ENCODE results near the gene UPF3A.
"Not testable (repeated sequence)": the region's sequence is repeated elsewhere in the genome, so short reads cannot be mapped to it uniquely, and the experiment has no call there.

Gene UPF3A

GRCh38 chr13:114339857-114340534 lies 58.6 kb downstream of the UPF3A start:
- peak; percentile 49 for DNase-seq

- DNase-seq = no peak
These were observed 59.8 kb downstream of the UPF3A start for GRCh38 chr13:114341003-114341777.

- DNase-seq = peak; percentile 84
These were observed 65.9 kb downstream of the UPF3A start for GRCh38 chr13:114347256-114347655.

- not testable (repeated sequence) for DNase-seq
These were observed 71.4 kb downstream of the UPF3A start for GRCh38 chr13:114352763-114353162.

GRCh38 chr13:114353382-114353781 lies 72.0 kb downstream of the UPF3A start:
- not testable (repeated sequence) for DNase-seq
